ENCODE results near the gene SWT1.
"Not testable (repeated sequence)": the region's sequence is repeated elsewhere in the genome, so short reads cannot be mapped to it uniquely, and the experiment has no call there.

SWT1 gene

DNA sequence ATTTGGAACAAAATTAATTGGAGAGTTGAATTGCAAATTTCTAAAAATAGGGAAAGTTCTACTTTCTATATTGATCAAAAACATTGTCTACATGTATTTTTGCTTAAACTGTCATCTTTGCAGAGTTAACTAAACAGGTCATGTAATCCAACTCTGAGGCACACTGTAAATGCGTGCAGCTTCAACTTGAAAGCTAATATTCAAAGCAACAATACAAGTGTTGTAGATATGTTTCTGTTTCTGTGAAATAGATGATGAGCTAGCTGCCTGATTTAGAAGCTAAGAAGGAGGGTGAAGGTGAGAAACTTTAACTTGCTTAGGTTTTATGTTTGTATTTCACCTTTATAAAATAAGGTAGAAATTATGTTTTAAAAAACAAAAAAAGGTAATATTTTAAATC lies 82.9 kb downstream of the SWT1 start:
- Histone ChIP-seq H3K4me3 (ENCODE audit: low read depth in 1 of 2, low read length in 2 of 2) (no peak overlapping the region), H3K9ac (ENCODE audit: low read depth in 1 of 2, low read length in 2 of 2) (no peak overlapping the region), H3K27me3 (ENCODE audit: control insufficient read depth in 1 of 2, insufficient read depth in 2 of 2, low read length in 2 of 2) (no peaks in the 10 kb centered on the region), H3K36me3 (ENCODE audit: control insufficient read depth in 1 of 2, insufficient read depth in 2 of 2, low read length in 2 of 2) (no peaks in the 10 kb centered on the region), H3K27ac (ENCODE audit: low read depth, low read length) (no peak overlapping the region), H3K9me3 (ENCODE audit: control insufficient read depth in 1 of 2, low read length in 2 of 2) (peaks cover 0 to 2% of the 10 kb centered on the region in 2 donors), H3K4me1 (ENCODE audit: control insufficient read depth in 1 of 2, insufficient read depth in 2 of 2, low read length in 2 of 2) (no peaks in the 10 kb centered on the region)

DNA sequence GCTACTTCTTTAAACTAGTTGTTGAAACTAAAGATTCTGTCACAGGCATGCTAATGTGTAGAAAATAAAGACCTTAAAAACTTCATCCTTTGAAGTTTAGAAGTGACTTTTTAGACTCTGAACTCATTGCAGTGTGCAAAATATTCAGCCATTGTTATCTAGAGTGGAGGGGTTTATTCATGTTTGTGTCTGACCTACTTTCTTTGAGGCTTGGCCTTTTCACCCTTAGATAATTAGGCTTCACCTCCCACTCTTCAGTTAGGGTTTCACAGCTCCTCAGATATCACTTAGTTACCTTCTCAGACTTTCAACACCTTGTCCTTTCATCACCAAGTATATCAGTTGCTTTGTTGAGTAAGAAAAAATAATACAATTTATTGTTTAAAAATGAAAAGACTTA lies 84.2 kb downstream of the SWT1 start:
- Histone ChIP-seq H3K36me3 (ENCODE audit: control insufficient read depth in 1 of 2, insufficient read depth in 2 of 2, low read length in 2 of 2) (no peaks in the 10 kb centered on the region), H3K27me3 (ENCODE audit: control insufficient read depth in 1 of 2, insufficient read depth in 2 of 2, low read length in 2 of 2) (no peaks in the 10 kb centered on the region), H3K9ac (ENCODE audit: low read depth in 1 of 2, low read length in 2 of 2) (no peak overlapping the region), H3K4me3 (ENCODE audit: low read depth in 1 of 2, low read length in 2 of 2) (no peak overlapping the region), H3K9me3 (ENCODE audit: control insufficient read depth in 1 of 2, low read length in 2 of 2) (peaks cover 0 to 2% of the 10 kb centered on the region in 2 donors), H3K4me1 (ENCODE audit: control insufficient read depth in 1 of 2, insufficient read depth in 2 of 2, low read length in 2 of 2) (no peaks in the 10 kb centered on the region), H3K27ac (ENCODE audit: low read depth, low read length) (no peak overlapping the region)

DNA sequence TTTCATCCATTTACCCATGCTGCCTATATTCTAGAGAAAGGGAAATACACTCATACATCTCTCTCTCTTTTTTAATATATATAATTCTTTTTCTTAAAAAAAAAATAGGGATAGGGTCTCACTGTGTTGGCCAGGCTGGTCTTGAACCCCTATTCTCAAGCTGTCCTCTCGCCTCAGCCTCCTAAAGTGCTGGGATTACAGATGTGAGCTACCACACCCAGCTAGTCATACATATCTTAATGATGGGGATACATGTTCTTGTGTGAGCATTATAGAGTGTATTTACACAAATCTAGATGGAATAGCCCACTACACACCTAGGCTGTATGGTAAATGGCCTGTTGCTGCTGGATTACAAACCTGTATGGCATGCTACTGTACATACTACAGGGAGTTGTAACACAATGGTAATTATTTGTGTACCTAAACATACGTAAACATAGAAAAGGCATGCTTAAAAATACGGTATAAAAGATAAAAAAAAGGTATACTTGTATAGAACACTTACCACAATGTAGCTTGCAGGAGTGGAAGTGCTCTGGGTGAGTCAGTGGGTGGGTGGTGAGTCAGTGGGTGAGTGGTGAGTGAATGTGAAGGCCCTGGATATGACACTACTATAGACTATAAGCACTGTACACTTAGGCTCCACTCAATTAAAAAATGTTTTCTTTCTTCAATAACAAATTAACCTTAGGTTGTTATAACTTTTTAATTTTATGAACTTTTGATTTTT lies 87.2 kb downstream of the SWT1 start:
- Histone ChIP-seq H3K36me3 (ENCODE audit: control insufficient read depth in 1 of 2, insufficient read depth in 2 of 2, low read length in 2 of 2) (no peaks in the 10 kb centered on the region), H3K4me1 (ENCODE audit: control insufficient read depth in 1 of 2, insufficient read depth in 2 of 2, low read length in 2 of 2) (no peaks in the 10 kb centered on the region), H3K27ac (ENCODE audit: low read depth, low read length) (no peak overlapping the region), H3K9me3 (ENCODE audit: control insufficient read depth in 1 of 2, low read length in 2 of 2) (no peaks in the 10 kb centered on the region), H3K27me3 (ENCODE audit: control insufficient read depth in 1 of 2, insufficient read depth in 2 of 2, low read length in 2 of 2) (no peaks in the 10 kb centered on the region), H3K9ac (ENCODE audit: low read depth in 1 of 2, low read length in 2 of 2) (no peak overlapping the region), H3K4me3 (ENCODE audit: low read depth in 1 of 2, low read length in 2 of 2) (no peak overlapping the region)

DNA sequence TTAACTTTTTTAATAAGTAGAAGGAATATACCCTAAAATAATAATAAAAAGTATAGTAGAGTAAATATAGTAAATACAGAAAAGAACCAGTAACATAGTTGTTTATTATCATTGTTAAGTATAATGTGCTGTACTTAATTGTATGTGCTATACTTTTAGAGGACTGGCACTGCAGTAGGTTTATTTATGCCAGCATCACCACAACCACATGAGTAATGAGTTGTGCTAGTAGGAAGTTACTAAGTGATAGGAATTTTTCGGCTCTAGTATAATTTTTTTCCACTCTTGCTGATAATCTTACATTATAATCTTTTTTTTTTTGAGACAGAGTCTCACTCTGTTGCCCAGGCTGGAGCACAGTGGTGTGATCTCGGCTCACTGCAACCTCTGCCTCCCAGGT lies 88.5 kb downstream of the SWT1 start:
- H3K9ac ChIP-seq (ENCODE audit: low read depth in 1 of 2, low read length in 2 of 2): no peak overlapping the region
- no peaks in the 10 kb centered on the region for H3K27me3 ChIP-seq (ENCODE audit: control insufficient read depth in 1 of 2, insufficient read depth in 2 of 2, low read length in 2 of 2)
- no peaks in the 10 kb centered on the region for H3K9me3 ChIP-seq (ENCODE audit: control insufficient read depth in 1 of 2, low read length in 2 of 2)

DNA sequence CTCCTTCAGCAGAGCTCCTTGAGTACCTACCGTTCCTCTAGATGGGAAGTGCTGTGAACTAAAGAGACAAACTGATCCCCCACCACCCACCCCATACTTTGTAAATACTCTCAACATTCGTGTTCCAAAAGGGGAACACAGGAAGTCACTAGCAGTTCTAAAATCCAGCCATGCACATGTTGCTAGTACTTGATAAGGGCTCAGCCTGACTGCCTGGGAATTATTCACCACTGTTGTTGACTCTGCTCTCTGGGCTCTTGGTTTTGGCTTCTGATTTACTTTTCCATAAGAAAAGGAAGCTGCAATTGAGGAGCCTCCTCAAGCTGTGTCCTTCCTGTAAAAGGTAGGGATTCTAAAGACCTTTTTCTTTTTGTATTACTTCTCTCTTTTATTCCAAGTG lies 92.6 kb downstream of the SWT1 start:
- no peaks in the 10 kb centered on the region for H3K36me3 ChIP-seq (ENCODE audit: control insufficient read depth in 1 of 2, insufficient read depth in 2 of 2, low read length in 2 of 2)

More for the DNA sequence above, 88.5 kb downstream of the SWT1 start:
- no peak overlapping the region for H3K4me3 ChIP-seq (ENCODE audit: low read depth in 1 of 2, low read length in 2 of 2)
- H3K27ac ChIP-seq (ENCODE audit: low read depth, low read length): no peak overlapping the region
- no peaks in the 10 kb centered on the region for H3K36me3 ChIP-seq (ENCODE audit: control insufficient read depth in 1 of 2, insufficient read depth in 2 of 2, low read length in 2 of 2)
- no peaks in the 10 kb centered on the region for H3K4me1 ChIP-seq (ENCODE audit: control insufficient read depth in 1 of 2, insufficient read depth in 2 of 2, low read length in 2 of 2)

DNA sequence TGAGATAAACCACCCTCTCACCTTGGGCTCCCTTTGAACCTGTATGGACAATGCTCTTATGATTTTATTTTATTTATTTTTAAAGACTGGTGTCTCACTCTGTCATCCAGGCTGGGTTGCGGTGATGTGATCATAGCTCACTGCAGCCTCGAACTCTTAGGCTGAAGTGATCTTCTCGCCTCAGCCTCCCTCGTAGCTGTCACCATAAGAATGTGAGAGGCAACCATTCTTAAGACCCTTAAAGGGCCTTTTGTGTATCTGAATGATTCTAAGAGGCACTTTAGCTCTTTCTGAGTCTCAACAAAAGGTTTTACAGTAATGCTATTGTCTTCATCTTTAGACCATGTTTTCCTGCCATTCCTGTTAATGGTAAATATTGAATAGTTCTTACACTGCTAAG lies 93.1 kb downstream of the SWT1 start:
- Histone ChIP-seq H3K27me3 (ENCODE audit: control insufficient read depth in 1 of 2, insufficient read depth in 2 of 2, low read length in 2 of 2) (no peaks in the 10 kb centered on the region), H3K9ac (ENCODE audit: low read depth in 1 of 2, low read length in 2 of 2) (no peak overlapping the region), H3K27ac (ENCODE audit: low read depth, low read length) (no peak overlapping the region), H3K4me1 (ENCODE audit: control insufficient read depth in 1 of 2, insufficient read depth in 2 of 2, low read length in 2 of 2) (no peaks in the 10 kb centered on the region), H3K36me3 (ENCODE audit: control insufficient read depth in 1 of 2, insufficient read depth in 2 of 2, low read length in 2 of 2) (no peaks in the 10 kb centered on the region), H3K4me3 (ENCODE audit: low read depth in 1 of 2, low read length in 2 of 2) (no peak overlapping the region), H3K9me3 (ENCODE audit: control insufficient read depth in 1 of 2, low read length in 2 of 2) (no peaks in the 10 kb centered on the region)

More for the DNA sequence above, 92.6 kb downstream of the SWT1 start:
- Histone ChIP-seq H3K4me1 (ENCODE audit: control insufficient read depth in 1 of 2, insufficient read depth in 2 of 2, low read length in 2 of 2) (no peaks in the 10 kb centered on the region), H3K27me3 (ENCODE audit: control insufficient read depth in 1 of 2, insufficient read depth in 2 of 2, low read length in 2 of 2) (no peaks in the 10 kb centered on the region), H3K4me3 (ENCODE audit: low read depth in 1 of 2, low read length in 2 of 2) (no peak overlapping the region), H3K27ac (ENCODE audit: low read depth, low read length) (no peak overlapping the region), H3K9me3 (ENCODE audit: control insufficient read depth in 1 of 2, low read length in 2 of 2) (no peaks in the 10 kb centered on the region), H3K9ac (ENCODE audit: low read depth in 1 of 2, low read length in 2 of 2) (no peak overlapping the region)

DNA sequence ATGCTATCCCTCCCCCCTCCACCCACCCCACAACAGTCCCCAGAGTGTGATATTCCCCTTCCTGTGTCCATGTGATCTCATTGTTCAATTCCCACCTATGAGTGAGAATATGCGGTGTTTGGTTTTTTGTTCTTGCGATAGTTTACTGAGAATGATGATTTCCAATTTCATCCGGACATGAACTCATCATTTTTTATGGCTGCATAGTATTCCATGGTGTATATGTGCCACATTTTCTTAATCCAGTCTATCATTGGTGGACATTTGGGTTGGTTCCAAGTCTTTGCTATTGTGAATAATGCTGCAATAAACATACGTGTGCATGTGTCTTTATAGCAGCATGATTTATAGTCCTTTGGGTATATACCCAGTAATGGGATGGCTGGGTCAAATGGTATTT lies 95.0 kb downstream of the SWT1 start:
- H3K27ac ChIP-seq (ENCODE audit: low read depth, low read length); H3K9ac ChIP-seq (ENCODE audit: low read depth in 1 of 2, low read length in 2 of 2); H3K27me3 ChIP-seq (ENCODE audit: control insufficient read depth in 1 of 2, insufficient read depth in 2 of 2, low read length in 2 of 2); H3K9me3 ChIP-seq (ENCODE audit: control insufficient read depth in 1 of 2, low read length in 2 of 2); H3K4me1 ChIP-seq (ENCODE audit: control insufficient read depth in 1 of 2, insufficient read depth in 2 of 2, low read length in 2 of 2); H3K36me3 ChIP-seq (ENCODE audit: control insufficient read depth in 1 of 2, insufficient read depth in 2 of 2, low read length in 2 of 2); H3K4me3 ChIP-seq (ENCODE audit: low read depth in 1 of 2, low read length in 2 of 2): not testable (repeated sequence)

DNA sequence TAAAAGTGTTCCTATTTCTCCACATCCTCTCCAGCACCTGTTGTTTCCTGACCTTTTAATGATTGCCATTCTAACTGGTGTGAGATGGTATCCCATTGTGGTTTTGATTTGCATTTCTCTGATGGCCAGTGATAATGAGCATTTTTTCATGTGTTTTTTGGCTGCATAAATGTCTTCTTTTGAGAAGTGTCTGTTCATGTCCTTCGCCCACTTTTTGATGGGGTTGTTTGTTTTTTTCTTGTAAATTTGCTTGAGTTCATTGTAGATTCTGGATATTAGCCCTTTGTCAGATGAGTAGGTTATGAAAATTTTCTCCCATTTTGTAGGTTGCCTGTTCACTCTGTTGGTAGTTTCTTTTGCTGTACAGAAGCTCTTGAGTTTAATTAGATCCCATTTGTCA lies 95.4 kb downstream of the SWT1 start:
- H3K9me3 ChIP-seq (ENCODE audit: control insufficient read depth in 1 of 2, low read length in 2 of 2); H3K27me3 ChIP-seq (ENCODE audit: control insufficient read depth in 1 of 2, insufficient read depth in 2 of 2, low read length in 2 of 2); H3K4me3 ChIP-seq (ENCODE audit: low read depth in 1 of 2, low read length in 2 of 2); H3K27ac ChIP-seq (ENCODE audit: low read depth, low read length); H3K9ac ChIP-seq (ENCODE audit: low read depth in 1 of 2, low read length in 2 of 2); H3K4me1 ChIP-seq (ENCODE audit: control insufficient read depth in 1 of 2, insufficient read depth in 2 of 2, low read length in 2 of 2); H3K36me3 ChIP-seq (ENCODE audit: control insufficient read depth in 1 of 2, insufficient read depth in 2 of 2, low read length in 2 of 2): not testable (repeated sequence)

DNA sequence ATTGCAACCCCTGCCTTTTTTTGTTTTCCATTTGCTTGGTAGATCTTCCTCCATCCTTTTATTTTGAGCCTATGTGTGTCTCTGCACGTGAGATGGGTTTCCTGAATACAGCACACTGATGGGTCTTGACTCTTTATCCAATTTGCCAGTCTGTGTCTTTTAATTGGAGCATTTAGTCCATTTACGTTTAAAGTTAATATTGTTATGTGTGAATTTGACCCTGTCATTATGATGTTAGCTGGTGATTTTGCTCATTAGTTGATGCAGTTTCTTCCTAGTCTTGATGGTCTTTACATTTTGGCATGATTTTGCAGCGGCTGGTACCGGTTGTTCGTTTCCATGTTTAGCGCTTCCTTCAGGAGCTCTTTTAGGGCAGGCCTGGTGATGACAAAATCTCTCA lies 98.6 kb downstream of the SWT1 start:
- H3K27me3 ChIP-seq (ENCODE audit: control insufficient read depth in 1 of 2, insufficient read depth in 2 of 2, low read length in 2 of 2); H3K9ac ChIP-seq (ENCODE audit: low read depth in 1 of 2, low read length in 2 of 2); H3K4me1 ChIP-seq (ENCODE audit: control insufficient read depth in 1 of 2, insufficient read depth in 2 of 2, low read length in 2 of 2); H3K4me3 ChIP-seq (ENCODE audit: low read depth in 1 of 2, low read length in 2 of 2); H3K9me3 ChIP-seq (ENCODE audit: control insufficient read depth in 1 of 2, low read length in 2 of 2); H3K27ac ChIP-seq (ENCODE audit: low read depth, low read length); H3K36me3 ChIP-seq (ENCODE audit: control insufficient read depth in 1 of 2, insufficient read depth in 2 of 2, low read length in 2 of 2): not testable (repeated sequence)

DNA sequence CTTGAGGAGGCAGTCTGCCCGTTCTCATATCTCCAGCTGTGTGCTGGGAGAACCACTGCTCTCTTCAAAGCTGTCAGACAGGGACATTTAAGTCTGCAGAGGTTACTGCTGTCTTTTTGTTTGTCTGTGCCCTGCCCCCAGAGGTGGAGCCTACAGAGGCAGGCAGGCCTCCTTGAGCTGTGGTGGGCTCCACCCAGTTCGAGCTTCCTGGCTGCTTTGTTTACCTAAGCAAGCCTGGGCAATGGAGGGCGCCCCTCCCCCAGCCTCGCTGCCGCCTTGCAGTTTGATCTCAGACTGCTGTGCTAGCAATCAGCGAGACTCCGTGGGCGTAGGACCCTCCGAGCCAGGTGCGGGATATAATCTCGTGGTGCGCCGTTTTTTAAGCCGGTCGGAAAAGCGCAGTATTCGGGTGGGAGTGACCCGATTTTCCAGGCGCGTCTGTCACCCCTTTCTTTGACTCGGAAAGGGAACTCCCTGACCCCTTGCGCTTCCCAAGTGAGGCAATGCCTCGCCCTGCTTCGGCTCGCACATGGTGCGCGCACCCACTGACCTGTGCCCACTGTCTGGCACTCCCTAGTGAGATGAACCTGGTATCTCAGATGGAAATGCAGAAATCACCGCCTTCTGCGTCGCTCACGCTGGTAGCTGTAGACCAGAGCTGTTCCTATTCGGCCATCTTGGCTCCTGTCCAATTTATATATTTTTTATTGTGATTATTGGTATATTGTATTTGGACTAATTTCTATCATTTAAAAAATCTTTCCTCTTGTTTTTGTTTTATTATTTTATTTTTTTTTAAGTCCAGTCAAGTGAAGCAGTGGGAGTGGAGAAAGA lies 100.4 kb downstream of the SWT1 start:
- H3K9me3 ChIP-seq (ENCODE audit: control insufficient read depth in 1 of 2, low read length in 2 of 2); H3K36me3 ChIP-seq (ENCODE audit: control insufficient read depth in 1 of 2, insufficient read depth in 2 of 2, low read length in 2 of 2); H3K4me1 ChIP-seq (ENCODE audit: control insufficient read depth in 1 of 2, insufficient read depth in 2 of 2, low read length in 2 of 2); H3K4me3 ChIP-seq (ENCODE audit: low read depth in 1 of 2, low read length in 2 of 2); H3K27me3 ChIP-seq (ENCODE audit: control insufficient read depth in 1 of 2, insufficient read depth in 2 of 2, low read length in 2 of 2); H3K27ac ChIP-seq (ENCODE audit: low read depth, low read length); H3K9ac ChIP-seq (ENCODE audit: low read depth in 1 of 2, low read length in 2 of 2): not testable (repeated sequence)
